ENCODE results near the gene NR1I3.

GRCh38 chr1:161273402-161273801 is 35.4 kb upstream of the NR1I3 start:
- no peak for TF ChIP-seq POLR2A (IDR thresholded peaks at IDR 0.05)
- no peak for TF ChIP-seq CTCF (IDR thresholded peaks at IDR 0.05)
- TF ChIP-seq EP300 (IDR thresholded peaks at IDR 0.05) = no peak

All from ovary (tissue), 3 donors.